Activated CD4-positive, alpha-beta T cell treated with anti-CD3 and anti-CD28 coated beads for 4 hours (primary cell): Measurements from ENCODE around the gene KLHL12.
"Not testable (repeated sequence)": the region's sequence is repeated elsewhere in the genome, so short reads cannot be mapped to it uniquely, and the experiment has no call there.

ENCODE experiments used
- DNase-seq, 2 donors: peaks; one replicate each; pipeline ENCODE4 v3.0.0-alpha.2; 2020

KLHL12 gene

GRCh38 chr1:202945483-202945882 lies 18.4 kb upstream of the KLHL12 start:
- DNase-seq, result no peak

GRCh38 chr1:202944438-202944921 lies 17.4 kb upstream of the KLHL12 start:
- no peak for DNase-seq

- DNase-seq, result no peak
Observed at GRCh38 chr1:202942426-202942825, 15.4 kb upstream of the KLHL12 start.

- no peak for DNase-seq
Observed at GRCh38 chr1:202941372-202941771, 14.3 kb upstream of the KLHL12 start.

- DNase-seq, result no peak
Observed at GRCh38 chr1:202940561-202940960, 13.5 kb upstream of the KLHL12 start.

GRCh38 chr1:202938287-202938925 lies 11.4 kb upstream of the KLHL12 start:
- no peak for DNase-seq

- not testable (repeated sequence) for DNase-seq
Observed at GRCh38 chr1:202936409-202936808, 9.4 kb upstream of the KLHL12 start.

- no peak for DNase-seq
Observed at GRCh38 chr1:202935844-202936243, 8.8 kb upstream of the KLHL12 start.

GRCh38 chr1:202934755-202935154 lies 7.7 kb upstream of the KLHL12 start:
- no peak for DNase-seq

GRCh38 chr1:202932476-202932875 lies 5.4 kb upstream of the KLHL12 start:
- no peak for DNase-seq

GRCh38 chr1:202923533-202923932 lies 3.5 kb downstream of the KLHL12 start:
- DNase-seq, result no peak

- DNase-seq, result no peak
Observed at GRCh38 chr1:202919615-202920014, 7.4 kb downstream of the KLHL12 start.

GRCh38 chr1:202915146-202915545 lies 11.9 kb downstream of the KLHL12 start:
- DNase-seq, result no peak

GRCh38 chr1:202912476-202912875 lies 14.6 kb downstream of the KLHL12 start:
- DNase-seq, result not testable (repeated sequence)

- no peak for DNase-seq
Observed at GRCh38 chr1:202909494-202909893, 17.5 kb downstream of the KLHL12 start.

- no peak for DNase-seq
Observed at GRCh38 chr1:202908998-202909397, 18.0 kb downstream of the KLHL12 start.

- no peak for DNase-seq
Observed at GRCh38 chr1:202905331-202905730, 21.7 kb downstream of the KLHL12 start.

GRCh38 chr1:202903808-202904207 lies 23.2 kb downstream of the KLHL12 start:
- not testable (repeated sequence) for DNase-seq

GRCh38 chr1:202901555-202901954 lies 25.5 kb downstream of the KLHL12 start:
- DNase-seq, result no peak

- no peak for DNase-seq
Observed at GRCh38 chr1:202892501-202892900, 34.5 kb downstream of the KLHL12 start.

- DNase-seq, result no peak
Observed at GRCh38 chr1:202890392-202890791, 36.6 kb downstream of the KLHL12 start.

- DNase-seq, result peak; percentile 95
Observed at GRCh38 chr1:202888531-202889360, 38.3 kb downstream of the KLHL12 start, which contains the start of gene RABIF. RABIF (minus strand) TSS chr1:202889149; CDS start chr1:202889098, 51 bp downstream.

- DNase-seq, result no peak
Observed at GRCh38 chr1:202888221-202888530, 38.9 kb downstream of the KLHL12 start.

- no peak for DNase-seq
Observed at GRCh38 chr1:202880961-202881460, 46.0 kb downstream of the KLHL12 start.
